WERI-Rb-1 (cell line): Measurements from ENCODE around the gene CERKL.

ENCODE experiments used
- DNase-seq: peaks from one replicate; pipeline ENCODE4 v3.0.0-alpha.2; 2020
- H3K27ac ChIP-seq: fragments of 250-450 bp; sonication (Bioruptor Pico); 2 replicates; pipeline ENCODE4 v1.5.1; 2020; ENCODE audit warnings: mild to moderate bottlenecking, moderate library complexity
- H3K27me3 ChIP-seq: fragments of 250-450 bp; sonication (Bioruptor Pico); 2 replicates; pipeline ENCODE4 v1.5.1; 2021; ENCODE audit warnings: mild to moderate bottlenecking, low read depth, moderate library complexity; ENCODE audit not compliant: insufficient read depth, severe bottlenecking
- H3K36me3 ChIP-seq: fragments of 250-450 bp; sonication (Bioruptor Pico); 2 replicates; pipeline ENCODE4 v1.5.1; 2020; ENCODE audit warnings: mild to moderate bottlenecking, moderate library complexity
- H3K4me3 ChIP-seq: 2 replicates; pipeline ENCODE4 v1.5.1; 2011; ENCODE audit warnings: low read depth, mild to moderate bottlenecking, control low read depth, low read length
- H3K9me3 ChIP-seq: fragments of 250-450 bp; sonication (Bioruptor Pico); 2 replicates; pipeline ENCODE4 v1.5.1; 2021; ENCODE audit warnings: mild to moderate bottlenecking, moderate library complexity; ENCODE audit not compliant: severe bottlenecking
- CTCF ChIP-seq: IDR thresholded peaks from 2 replicates; pipeline ENCODE4 v1.5.1; 2011; ENCODE audit warnings: low read depth, mild to moderate bottlenecking, control low read depth, inconsistent platforms, low read length

The CERKL gene

DNA sequence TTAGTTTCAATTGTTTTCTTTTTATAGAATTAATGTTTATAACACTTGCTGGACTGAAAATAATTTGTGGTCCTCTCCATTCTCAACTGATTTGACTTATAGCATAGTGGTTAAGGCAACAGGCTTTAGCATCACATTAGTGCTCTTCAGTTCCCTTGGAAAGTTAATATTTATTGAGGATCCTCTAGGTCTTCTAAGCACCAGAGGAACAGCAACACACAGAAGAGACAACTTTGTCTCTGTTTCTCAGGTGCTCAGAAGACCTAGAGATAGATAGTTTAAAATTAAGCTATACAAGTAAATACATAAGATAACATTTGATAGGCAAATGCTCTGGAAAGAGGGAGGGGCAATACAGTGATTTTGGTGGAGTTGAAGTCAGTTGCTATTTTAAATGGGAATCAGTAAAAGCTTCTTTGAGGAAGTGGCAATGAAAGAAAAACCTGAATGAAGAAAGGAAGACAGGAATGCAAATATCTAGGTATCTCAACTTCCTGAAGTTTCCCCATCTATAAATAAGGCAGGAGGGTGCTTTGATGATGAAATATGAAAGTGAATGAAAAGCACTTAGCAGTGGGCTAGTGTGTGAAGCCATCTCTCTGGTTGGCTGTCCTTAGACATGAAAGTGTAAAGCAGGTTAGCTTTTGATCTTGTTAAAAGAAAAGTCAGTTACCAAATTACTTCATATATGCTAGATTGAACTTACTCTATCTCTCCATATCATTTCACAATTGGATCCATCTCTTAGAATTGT, 15.5 kb upstream of the CERKL start:
- Histone ChIP-seq H3K4me3 (no peak overlapping the region), H3K9me3 (no peaks in the 10 kb centered on the region), H3K27me3 (no peaks in the 10 kb centered on the region), H3K27ac (no peak overlapping the region), H3K36me3 (peaks cover 17% of the 10 kb centered on the region)
- DNase-seq: no peak
- no peak for TF ChIP-seq CTCF

- Histone ChIP-seq H3K9me3 (peaks cover 5% of the 10 kb centered on the region), H3K36me3 (peaks cover 2% of the 10 kb centered on the region), H3K27me3 (no peaks in the 10 kb centered on the region), H3K27ac (0 out of 2 replicates have a peak overlapping the region, but pooled peaks have one; percentile 7), H3K4me3 (no peak overlapping the region)
- no peak for TF ChIP-seq CTCF
- DNase-seq: no peak
Observed at GRCh38 chr2:181670632-181671031, 13.7 kb upstream of the CERKL start.

GRCh38 chr2:181667234-181667633, 10.3 kb upstream of the CERKL start:
- TF ChIP-seq CTCF: no peak
- DNase-seq: no peak
- H3K36me3 ChIP-seq: no peaks in the 10 kb centered on the region
- peaks cover 5% of the 10 kb centered on the region for H3K9me3 ChIP-seq
- H3K4me3 ChIP-seq: no peak overlapping the region
- no peaks in the 10 kb centered on the region for H3K27me3 ChIP-seq
- no peak overlapping the region for H3K27ac ChIP-seq

GRCh38 chr2:181662287-181662686, 5.4 kb upstream of the CERKL start:
- TF ChIP-seq CTCF: no peak
- Histone ChIP-seq H3K4me3 (no peak overlapping the region), H3K27me3 (no peaks in the 10 kb centered on the region), H3K9me3 (peaks cover 5% of the 10 kb centered on the region), H3K27ac (no peak overlapping the region), H3K36me3 (no peaks in the 10 kb centered on the region)
- DNase-seq: no peak

DNA sequence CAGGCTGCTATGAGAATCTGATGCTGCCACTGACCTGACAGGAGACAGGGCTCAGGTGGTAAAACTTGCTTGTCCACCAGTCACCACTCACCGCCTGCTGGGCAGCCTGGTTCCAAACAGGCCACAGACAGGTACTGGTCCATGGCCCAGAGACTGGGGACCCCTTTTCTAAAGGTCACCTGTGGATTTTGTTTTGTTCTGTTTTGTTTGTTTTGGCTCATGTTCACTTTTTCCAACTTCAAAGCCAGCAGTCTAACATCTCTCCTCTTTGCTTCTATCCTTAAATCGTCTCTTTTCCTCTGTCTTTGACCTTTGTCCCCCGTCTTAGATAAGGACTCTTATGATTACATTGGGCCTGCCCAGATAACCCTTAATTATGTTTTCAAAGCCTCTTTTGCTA, 3.3 kb upstream of the CERKL start:
- Histone ChIP-seq H3K36me3 (no peaks in the 10 kb centered on the region), H3K27me3 (no peaks in the 10 kb centered on the region), H3K27ac (peak overlapping the region; percentile 6; the same call in 1 of the 2 replicates), H3K9me3 (no peaks in the 10 kb centered on the region), H3K4me3 (no peak overlapping the region)
- no peak for DNase-seq
- TF ChIP-seq CTCF: no peak

- peak; percentile 42; the same call in 1 of the 2 replicates for TF ChIP-seq CTCF
- H3K4me3 ChIP-seq: no peak overlapping the region; the same call in 1 of the 2 replicates
- peak; percentile 75 for DNase-seq
- H3K36me3 ChIP-seq: no peaks in the 10 kb centered on the region
- no peaks in the 10 kb centered on the region for H3K9me3 ChIP-seq
- no peaks in the 10 kb centered on the region for H3K27me3 ChIP-seq
- H3K27ac ChIP-seq: peak overlapping the region; percentile 97
Observed at GRCh38 chr2:181658444-181658843, 1.5 kb upstream of the CERKL start.
